ENCODE measurements around the gene VRK1.

Gene VRK1

GRCh38 chr14:96929950-96930349, 132.8 kb downstream of the VRK1 start:
- Histone ChIP-seq H3K9me2 (replicated peaks; ENCODE audit: insufficient read depth, low read length) (no peaks in the 10 kb centered on the region), H3K9ac (ENCODE audit: low read length) (no peak overlapping the region), H4K20me1 (ENCODE audit: low read depth, low read length) (0 out of 2 replicates have a peak, but pooled peaks cover 6% of the 10 kb centered on the region)

GRCh38 chr14:96930526-96930925, 133.3 kb downstream of the VRK1 start:
- H3K27me3 ChIP-seq (ENCODE audit: low read length), result no peaks in the 10 kb centered on the region
- H3K9ac ChIP-seq (ENCODE audit: low read length), result no peak overlapping the region
- no peaks in the 10 kb centered on the region for H3K9me3 ChIP-seq (ENCODE audit: insufficient read depth, low read length)
- H3K27ac ChIP-seq (ENCODE audit: low read depth, low read length), result no peak overlapping the region
- H3K36me3 ChIP-seq (ENCODE audit: low read length), result no peaks in the 10 kb centered on the region
- H3K4me2 ChIP-seq (ENCODE audit: low read depth, low read length, poor library complexity, severe bottlenecking), result no peak overlapping the region
- H3F3A ChIP-seq (ENCODE audit: insufficient read depth), result no peaks in the 10 kb centered on the region
- TF ChIP-seq EZH2phosphoT487 (conservative IDR thresholded peaks at IDR 0.05; ENCODE audit: low read length) (no peak), CTCF (IDR thresholded peaks at IDR 0.05; ENCODE audit: insufficient read depth, low read length, poor library complexity, severe bottlenecking) (no peak)
- no peaks in the 10 kb centered on the region for H3K9me2 ChIP-seq (replicated peaks; ENCODE audit: insufficient read depth, low read length)
- no peaks in the 10 kb centered on the region for H3K79me2 ChIP-seq (ENCODE audit: insufficient read depth, low read length)
- H4K20me1 ChIP-seq (ENCODE audit: low read depth, low read length), result 0 out of 2 replicates have a peak, but pooled peaks cover 6% of the 10 kb centered on the region
- no peak overlapping the region for H3K4me3 ChIP-seq (ENCODE audit: insufficient read depth, low read length, poor library complexity, severe bottlenecking)
- H2AFZ ChIP-seq (ENCODE audit: low read depth, low read length, severe bottlenecking), result no peak overlapping the region

More at GRCh38 chr14:96929950-96930349, 132.8 kb downstream of the VRK1 start:
- no peaks in the 10 kb centered on the region for H3K27me3 ChIP-seq (ENCODE audit: low read length)
- H3K4me3 ChIP-seq (ENCODE audit: insufficient read depth, low read length, poor library complexity, severe bottlenecking), result no peak overlapping the region
- no peaks in the 10 kb centered on the region for H3F3A ChIP-seq (ENCODE audit: insufficient read depth)
- no peak overlapping the region for H3K27ac ChIP-seq (ENCODE audit: low read depth, low read length)
- no peaks in the 10 kb centered on the region for H3K36me3 ChIP-seq (ENCODE audit: low read length)
- no peaks in the 10 kb centered on the region for H3K9me3 ChIP-seq (ENCODE audit: insufficient read depth, low read length)
- no peaks in the 10 kb centered on the region for H3K79me2 ChIP-seq (ENCODE audit: insufficient read depth, low read length)
- no peak overlapping the region for H3K4me2 ChIP-seq (ENCODE audit: low read depth, low read length, poor library complexity, severe bottlenecking)
- TF ChIP-seq EZH2phosphoT487 (conservative IDR thresholded peaks at IDR 0.05; ENCODE audit: low read length) (no peak), CTCF (IDR thresholded peaks at IDR 0.05; ENCODE audit: insufficient read depth, low read length, poor library complexity, severe bottlenecking) (no peak)
- no peak overlapping the region for H2AFZ ChIP-seq (ENCODE audit: low read depth, low read length, severe bottlenecking)
